Esophagus muscularis mucosa (tissue), 4 donors: Measurements from ENCODE around the gene ANK3.

Experiments
- CTCF ChIP-seq, 3 experiments: fragments of 200-600 bp in 2 of 3; fragments of 450-650 bp in 1 of 3; sonication (generic) in 2 of 3; IDR thresholded peaks; one replicate each; pipeline ENCODE4 v1.5.1; 2017 to 2019; ENCODE audit warnings: antibody characterized with exemption in 3 of 3, mild to moderate bottlenecking in 2 of 3, moderate library complexity in 1 of 3
- EP300 ChIP-seq: sonication (generic); formaldehyde crosslinking; IDR thresholded peaks from one replicate; pipeline ENCODE4 v1.6.1; 2017; ENCODE audit warnings: antibody characterized with exemption
- POLR2A ChIP-seq: fragments of 450-650 bp; IDR thresholded peaks from one replicate; pipeline ENCODE4 v1.6.1; 2017; ENCODE audit warnings: antibody characterized with exemption, moderate library complexity, mild to moderate bottlenecking, low read depth
- POLR2AphosphoS5 ChIP-seq, 2 donors: sonication (generic); formaldehyde crosslinking; IDR thresholded peaks; one replicate each; pipeline ENCODE4 v1.6.1; 2017; ENCODE audit warnings: antibody characterized with exemption in 2 of 2

DNA sequence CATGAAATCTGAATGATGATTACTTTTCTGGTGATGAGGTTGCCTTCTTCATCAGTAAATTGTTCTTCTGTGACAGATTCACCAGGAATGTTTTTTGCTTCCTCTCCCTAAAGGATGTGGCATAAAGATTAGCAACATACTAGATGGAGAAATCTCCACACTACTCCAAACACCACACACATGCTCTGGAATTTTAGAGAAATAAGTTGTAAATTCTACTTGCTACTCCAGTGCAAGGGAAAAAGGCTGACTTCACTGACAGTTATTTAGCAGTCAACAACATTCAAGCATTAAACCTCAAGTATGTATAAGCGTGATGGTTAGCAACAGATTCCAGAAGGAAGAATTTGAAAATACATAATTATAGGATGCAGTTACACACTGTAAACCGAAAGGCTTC lies 345.4 kb downstream of the ANK3 start:
- no peak for TF ChIP-seq CTCF (IDR thresholded peaks at IDR 0.05)
- TF ChIP-seq POLR2AphosphoS5 (IDR thresholded peaks at IDR 0.05): no peak
- no peak for TF ChIP-seq POLR2A
- TF ChIP-seq EP300: no peak
